Neural crest cell (in vitro differentiated cells): ENCODE measurements around the gene DDX20. TPM values are rescaled to one million over a fixed set of nuclear protein-coding genes. Genes with fewer than 3 reads are reported as not detected.

ENCODE experiments used
- DNase-seq: peaks from one replicate; pipeline ENCODE4 v3.0.0; 2021; ENCODE audit warnings: low read depth, mixed read lengths, low spot score
- H3K27ac Mint-ChIP-seq: one replicate; pipeline ENCODE4 v1.8.0; 2021; ENCODE audit warnings: mild to moderate bottlenecking, mixed read lengths; ENCODE audit not compliant: unreplicated experiment
- H3K27me3 Mint-ChIP-seq: 2 replicates; pipeline ENCODE4 v1.8.0; 2021; ENCODE audit warnings: low read depth, mild to moderate bottlenecking, mixed read lengths
- H3K36me3 Mint-ChIP-seq: 2 replicates; pipeline ENCODE4 v1.8.0; 2021; ENCODE audit warnings: low read depth, mild to moderate bottlenecking, mixed read lengths
- H3K4me1 Mint-ChIP-seq: 2 replicates; pipeline ENCODE4 v1.8.0; 2021; ENCODE audit warnings: mixed read lengths
- H3K4me3 Mint-ChIP-seq: one replicate; pipeline ENCODE4 v1.8.0; 2021; ENCODE audit warnings: mild to moderate bottlenecking, mixed read lengths
- H3K9me3 Mint-ChIP-seq: 2 replicates; pipeline ENCODE4 v1.8.0; 2021; ENCODE audit warnings: mixed read lengths
- total RNA-seq: library from RNA; stranded (reverse); gene quantifications from 2 replicates; pipeline ENCODE4 v1.2.1, GENCODE V29; 2021
- TF ChIP-seq, protein P1 (sequence below): fragments of 200-600 bp; sonication (generic); conservative IDR thresholded peaks from 2 replicates; pipeline ENCODE4 v1.5.0; 2021; ENCODE audit warnings: antibody characterized with exemption, mild to moderate bottlenecking

The DDX20 gene
- total RNA-seq, 1 donor from 2014 or later, result 26.7 TPM

- Mint-ChIP-seq H3K36me3 (no peaks in the 10 kb centered on the region), H3K27ac (no peak overlapping the region), H3K4me3 (peak overlapping the region; percentile 82), H3K27me3 (peaks cover 25% of the 10 kb centered on the region), H3K9me3 (no peaks in the 10 kb centered on the region), H3K4me1 (peaks cover 22% of the 10 kb centered on the region)
- no peak for DNase-seq
- TF ChIP-seq, protein P1, sequence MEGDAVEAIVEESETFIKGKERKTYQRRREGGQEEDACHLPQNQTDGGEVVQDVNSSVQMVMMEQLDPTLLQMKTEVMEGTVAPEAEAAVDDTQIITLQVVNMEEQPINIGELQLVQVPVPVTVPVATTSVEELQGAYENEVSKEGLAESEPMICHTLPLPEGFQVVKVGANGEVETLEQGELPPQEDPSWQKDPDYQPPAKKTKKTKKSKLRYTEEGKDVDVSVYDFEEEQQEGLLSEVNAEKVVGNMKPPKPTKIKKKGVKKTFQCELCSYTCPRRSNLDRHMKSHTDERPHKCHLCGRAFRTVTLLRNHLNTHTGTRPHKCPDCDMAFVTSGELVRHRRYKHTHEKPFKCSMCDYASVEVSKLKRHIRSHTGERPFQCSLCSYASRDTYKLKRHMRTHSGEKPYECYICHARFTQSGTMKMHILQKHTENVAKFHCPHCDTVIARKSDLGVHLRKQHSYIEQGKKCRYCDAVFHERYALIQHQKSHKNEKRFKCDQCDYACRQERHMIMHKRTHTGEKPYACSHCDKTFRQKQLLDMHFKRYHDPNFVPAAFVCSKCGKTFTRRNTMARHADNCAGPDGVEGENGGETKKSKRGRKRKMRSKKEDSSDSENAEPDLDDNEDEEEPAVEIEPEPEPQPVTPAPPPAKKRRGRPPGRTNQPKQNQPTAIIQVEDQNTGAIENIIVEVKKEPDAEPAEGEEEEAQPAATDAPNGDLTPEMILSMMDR, result no peak
Observed at GRCh38 chr1:111736548-111737215, 19.0 kb upstream of the DDX20 start.

- Mint-ChIP-seq H3K27ac (no peak overlapping the region), H3K9me3 (no peaks in the 10 kb centered on the region), H3K4me1 (peaks cover 22% of the 10 kb centered on the region), H3K27me3 (peaks cover 30% of the 10 kb centered on the region), H3K36me3 (no peaks in the 10 kb centered on the region), H3K4me3 (peak overlapping the region; percentile 82)
- TF ChIP-seq, protein P1, result no peak
- DNase-seq, result no peak
Observed at GRCh38 chr1:111737216-111738132, 18.2 kb upstream of the DDX20 start.

- Mint-ChIP-seq H3K27ac (no peak overlapping the region), H3K4me1 (peaks cover 22% of the 10 kb centered on the region), H3K4me3 (peak overlapping the region; percentile 82), H3K27me3 (peaks cover 33% of the 10 kb centered on the region), H3K36me3 (no peaks in the 10 kb centered on the region), H3K9me3 (no peaks in the 10 kb centered on the region)
- no peak for DNase-seq
- TF ChIP-seq, protein P1, result no peak
Observed at GRCh38 chr1:111738133-111738435, 17.6 kb upstream of the DDX20 start.

DNA sequence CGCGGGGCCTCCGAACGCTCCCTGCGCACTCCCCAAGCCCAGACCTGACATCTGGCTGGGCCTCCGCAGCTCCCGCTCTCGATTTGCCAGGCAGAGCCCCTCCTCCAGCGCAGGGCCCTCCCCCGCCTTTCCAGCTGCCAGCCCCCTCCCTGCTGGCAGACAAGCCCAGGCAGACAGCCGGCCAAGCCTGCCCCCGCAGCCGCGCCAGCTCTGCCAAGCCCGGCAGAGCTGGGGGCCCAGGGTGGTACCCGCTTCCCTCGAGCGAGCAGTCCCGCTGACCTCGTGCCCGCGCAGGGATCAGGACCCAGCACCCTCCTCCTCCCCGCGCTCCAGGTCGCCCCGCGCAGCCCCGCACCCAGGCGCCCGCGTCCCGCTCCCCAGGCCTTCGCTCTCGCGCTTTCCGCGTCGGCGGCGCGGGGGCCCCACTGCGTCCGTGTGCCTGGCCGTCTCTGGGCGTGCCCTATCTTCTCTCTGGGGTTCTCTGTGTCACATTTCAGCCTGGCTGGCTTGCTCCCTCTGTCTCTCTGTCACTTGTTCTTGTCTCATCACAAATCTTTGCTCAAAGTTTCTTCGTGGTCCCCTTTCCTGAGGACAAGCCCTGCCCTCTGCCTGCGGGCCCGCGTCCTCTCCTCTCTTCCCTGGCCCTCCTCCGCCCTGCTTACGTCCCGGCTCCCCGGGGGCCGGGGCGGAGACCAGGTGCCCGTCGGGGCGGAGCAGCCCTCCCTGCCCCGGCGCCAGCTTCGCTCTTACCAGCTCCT is 17.1 kb upstream of the DDX20 start:
- H3K36me3 Mint-ChIP-seq, result no peaks in the 10 kb centered on the region
- H3K27me3 Mint-ChIP-seq, result peaks cover 31% of the 10 kb centered on the region
- DNase-seq, result peak; percentile 14
- no peaks in the 10 kb centered on the region for H3K9me3 Mint-ChIP-seq
- H3K4me3 Mint-ChIP-seq, result peak overlapping the region; percentile 90
- TF ChIP-seq, protein P1, result no peak
- H3K27ac Mint-ChIP-seq, result no peak overlapping the region
- peaks cover 22% of the 10 kb centered on the region for H3K4me1 Mint-ChIP-seq

- Mint-ChIP-seq H3K27me3 (peaks cover 31% of the 10 kb centered on the region), H3K4me3 (peak within 1 kb of the TSS; percentile 90), H3K4me1 (peaks cover 22% of the 10 kb centered on the region), H3K27ac (peak within 1 kb of the TSS; percentile 85), H3K36me3 (no peaks in the 10 kb centered on the region), H3K9me3 (no peaks in the 10 kb centered on the region)
- TF ChIP-seq, protein P1, result no peak
- peak; percentile 70 for DNase-seq
Observed at GRCh38 chr1:111739194-111739924, 16.3 kb upstream of the DDX20 start, which contains the start of gene INKA2. Gene INKA2, minus strand, starts transcription at chr1:111739395. Its CDS starts 153 bp downstream, at chr1:111739242.
